ENCODE results near the gene YTHDF1.

DNA sequence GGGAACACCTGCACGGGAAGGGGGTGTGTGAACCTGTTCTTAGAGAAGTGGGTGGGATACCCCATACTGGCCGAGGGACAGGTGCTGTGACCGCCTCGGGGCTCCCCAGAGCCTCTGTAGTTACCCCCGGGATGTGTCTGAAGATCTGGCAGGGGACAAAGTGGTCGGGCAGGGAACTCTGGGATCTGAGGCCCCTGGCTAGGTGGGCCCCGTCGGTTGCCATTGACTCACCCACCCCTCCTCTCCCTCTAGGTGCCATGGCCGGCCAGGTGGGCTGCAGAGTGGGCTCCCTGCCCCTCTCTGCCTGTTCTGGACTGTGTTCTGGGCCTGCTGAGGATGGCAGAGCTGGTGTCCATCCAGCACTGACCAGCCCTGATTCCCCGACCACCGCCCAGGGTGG lies 24.1 kb upstream of the YTHDF1 start:
- TF ChIP-seq, protein P1, sequence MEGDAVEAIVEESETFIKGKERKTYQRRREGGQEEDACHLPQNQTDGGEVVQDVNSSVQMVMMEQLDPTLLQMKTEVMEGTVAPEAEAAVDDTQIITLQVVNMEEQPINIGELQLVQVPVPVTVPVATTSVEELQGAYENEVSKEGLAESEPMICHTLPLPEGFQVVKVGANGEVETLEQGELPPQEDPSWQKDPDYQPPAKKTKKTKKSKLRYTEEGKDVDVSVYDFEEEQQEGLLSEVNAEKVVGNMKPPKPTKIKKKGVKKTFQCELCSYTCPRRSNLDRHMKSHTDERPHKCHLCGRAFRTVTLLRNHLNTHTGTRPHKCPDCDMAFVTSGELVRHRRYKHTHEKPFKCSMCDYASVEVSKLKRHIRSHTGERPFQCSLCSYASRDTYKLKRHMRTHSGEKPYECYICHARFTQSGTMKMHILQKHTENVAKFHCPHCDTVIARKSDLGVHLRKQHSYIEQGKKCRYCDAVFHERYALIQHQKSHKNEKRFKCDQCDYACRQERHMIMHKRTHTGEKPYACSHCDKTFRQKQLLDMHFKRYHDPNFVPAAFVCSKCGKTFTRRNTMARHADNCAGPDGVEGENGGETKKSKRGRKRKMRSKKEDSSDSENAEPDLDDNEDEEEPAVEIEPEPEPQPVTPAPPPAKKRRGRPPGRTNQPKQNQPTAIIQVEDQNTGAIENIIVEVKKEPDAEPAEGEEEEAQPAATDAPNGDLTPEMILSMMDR (conservative IDR thresholded peaks at IDR 0.05 in 1 of 2, IDR thresholded peaks at IDR 0.05 in 1 of 2; ENCODE audit: low read depth in 1 of 2, low read length in 2 of 2): no peak
- no peak for TF ChIP-seq EZH2 (IDR thresholded peaks at IDR 0.05; ENCODE audit: low read length, missing control alignments)

Measured in fibroblast of lung (primary cell).